GM18907 (cell line): Measurements from ENCODE around the gene EIF4EBP2.

Experiments
- ATAC-seq: cut with Tn5 transposase; IDR thresholded peaks from one replicate; pipeline ENCODE4 v1.9.1; 2021; ENCODE audit warnings: mild to moderate bottlenecking, moderate library complexity; ENCODE audit not compliant: unreplicated experiment

EIF4EBP2 gene

GRCh38 chr10:70430493-70431445 lies 26.8 kb downstream of the EIF4EBP2 start:
- ATAC-seq = no peak

- ATAC-seq = no peak
Measured at GRCh38 chr10:70432101-70432500, 28.2 kb downstream of the EIF4EBP2 start.

GRCh38 chr10:70432561-70433263 lies 28.8 kb downstream of the EIF4EBP2 start:
- no peak for ATAC-seq

GRCh38 chr10:70433581-70434280 lies 29.8 kb downstream of the EIF4EBP2 start:
- ATAC-seq = no peak

GRCh38 chr10:70435241-70436085 lies 31.5 kb downstream of the EIF4EBP2 start:
- no peak for ATAC-seq

GRCh38 chr10:70437721-70438120 lies 33.8 kb downstream of the EIF4EBP2 start:
- no peak for ATAC-seq

- ATAC-seq = no peak
Measured at GRCh38 chr10:70440296-70441160, 36.6 kb downstream of the EIF4EBP2 start.

- no peak for ATAC-seq
Measured at GRCh38 chr10:70441161-70441894, 37.4 kb downstream of the EIF4EBP2 start, which contains the start of gene NODAL. NODAL (minus strand) TSS chr10:70441681; CDS start chr10:70441667, 14 bp downstream.

- no peak for ATAC-seq
Measured at GRCh38 chr10:70441895-70442309, 38.0 kb downstream of the EIF4EBP2 start.

GRCh38 chr10:70442332-70442988 lies 38.5 kb downstream of the EIF4EBP2 start:
- no peak for ATAC-seq

- ATAC-seq = no peak
Measured at GRCh38 chr10:70444744-70445143, 40.8 kb downstream of the EIF4EBP2 start.

GRCh38 chr10:70445718-70446657 lies 42.0 kb downstream of the EIF4EBP2 start:
- ATAC-seq = no peak

- no peak for ATAC-seq
Measured at GRCh38 chr10:70448236-70448635, 44.3 kb downstream of the EIF4EBP2 start.

GRCh38 chr10:70455213-70455630 lies 51.3 kb downstream of the EIF4EBP2 start:
- no peak for ATAC-seq

- no peak for ATAC-seq
Measured at GRCh38 chr10:70456164-70456563, 52.2 kb downstream of the EIF4EBP2 start.

- ATAC-seq = no peak
Measured at GRCh38 chr10:70457759-70458305, 53.9 kb downstream of the EIF4EBP2 start.
